ENCODE measurements around the gene LINC01488.

DNA sequence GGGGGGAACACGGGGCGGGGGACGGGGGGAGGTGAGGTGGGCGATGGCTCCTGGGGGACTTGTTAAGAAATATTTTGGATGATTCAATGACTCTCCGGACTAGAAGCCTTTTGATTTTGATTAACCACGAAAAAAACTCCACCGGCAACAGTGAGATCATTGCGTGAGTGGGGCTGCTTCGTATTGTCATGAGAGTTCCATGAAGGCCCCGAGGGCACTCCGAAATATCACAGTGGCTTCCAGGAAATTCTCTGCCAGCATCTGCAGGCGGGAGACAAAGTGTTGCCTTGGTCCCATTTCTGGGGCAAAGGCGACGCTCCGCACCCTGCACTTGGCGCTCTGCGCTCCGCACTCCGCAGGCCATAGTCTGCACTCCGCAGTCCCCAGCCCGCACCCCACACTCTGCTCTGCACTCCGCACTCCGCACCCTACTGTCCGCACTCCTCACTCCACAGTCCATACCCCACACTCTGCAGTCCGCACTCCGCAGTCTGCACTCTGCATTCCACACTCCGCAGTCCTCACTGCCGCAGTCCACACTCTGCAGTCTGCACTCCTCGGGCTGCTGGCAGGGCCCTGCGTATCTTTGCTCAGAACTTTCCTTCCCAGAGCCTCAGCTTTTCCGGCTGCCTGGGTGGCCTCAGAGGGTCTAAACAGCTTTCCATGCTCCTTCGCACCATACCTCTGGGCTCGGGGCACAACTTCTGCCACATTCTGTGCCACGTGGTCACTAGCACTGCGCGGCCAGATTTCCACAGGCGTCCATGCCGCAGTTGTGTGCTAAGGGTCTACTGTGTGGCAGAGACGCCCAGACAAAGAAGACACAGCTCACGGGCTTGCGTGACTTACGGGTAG lies 61.1 kb downstream of the LINC01488 start:
- TF ChIP-seq ZNF114 (tag by site-specific recombination; IDR thresholded peaks at IDR 0.05) (no peak), ZNF660 (tag by site-specific recombination; IDR thresholded peaks at IDR 0.05) (no peak), GLI4 (tag by site-specific recombination; IDR thresholded peaks at IDR 0.05) (no peak), ZNF629 (tag by site-specific recombination; IDR thresholded peaks at IDR 0.05) (no peak), CTCF (tag by site-specific recombination; IDR thresholded peaks at IDR 0.05) (no peak), ZNF24 (tag by site-specific recombination; IDR thresholded peaks at IDR 0.05) (no peak), REPIN1 (tag by site-specific recombination; IDR thresholded peaks at IDR 0.05; ENCODE audit: low read depth) (no peak), TRIM28 (IDR thresholded peaks at IDR 0.05; ENCODE audit: borderline replicate concordance, low read length) (no peak), ZNF311 (tag by site-specific recombination; IDR thresholded peaks at IDR 0.05; ENCODE audit: borderline replicate concordance) (no peak), FEZF1 (tag by site-specific recombination; IDR thresholded peaks at IDR 0.05) (no peak), ZNF214 (tag by site-specific recombination; IDR thresholded peaks at IDR 0.05; ENCODE audit: borderline replicate concordance) (no peak), ZNF747 (tag by site-specific recombination; IDR thresholded peaks at IDR 0.05) (no peak)
- TF ChIP-seq, protein P1, sequence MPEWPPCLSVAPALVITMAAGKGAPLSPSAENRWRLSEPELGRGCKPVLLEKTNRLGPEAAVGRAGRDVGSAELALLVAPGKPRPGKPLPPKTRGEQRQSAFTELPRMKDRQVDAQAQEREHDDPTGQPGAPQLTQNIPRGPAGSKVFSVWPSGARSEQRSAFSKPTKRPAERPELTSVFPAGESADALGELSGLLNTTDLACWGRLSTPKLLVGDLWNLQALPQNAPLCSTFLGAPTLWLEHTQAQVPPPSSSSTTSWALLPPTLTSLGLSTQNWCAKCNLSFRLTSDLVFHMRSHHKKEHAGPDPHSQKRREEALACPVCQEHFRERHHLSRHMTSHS (tag by site-specific recombination; IDR thresholded peaks at IDR 0.05) = no peak
- TF ChIP-seq, protein P2, sequence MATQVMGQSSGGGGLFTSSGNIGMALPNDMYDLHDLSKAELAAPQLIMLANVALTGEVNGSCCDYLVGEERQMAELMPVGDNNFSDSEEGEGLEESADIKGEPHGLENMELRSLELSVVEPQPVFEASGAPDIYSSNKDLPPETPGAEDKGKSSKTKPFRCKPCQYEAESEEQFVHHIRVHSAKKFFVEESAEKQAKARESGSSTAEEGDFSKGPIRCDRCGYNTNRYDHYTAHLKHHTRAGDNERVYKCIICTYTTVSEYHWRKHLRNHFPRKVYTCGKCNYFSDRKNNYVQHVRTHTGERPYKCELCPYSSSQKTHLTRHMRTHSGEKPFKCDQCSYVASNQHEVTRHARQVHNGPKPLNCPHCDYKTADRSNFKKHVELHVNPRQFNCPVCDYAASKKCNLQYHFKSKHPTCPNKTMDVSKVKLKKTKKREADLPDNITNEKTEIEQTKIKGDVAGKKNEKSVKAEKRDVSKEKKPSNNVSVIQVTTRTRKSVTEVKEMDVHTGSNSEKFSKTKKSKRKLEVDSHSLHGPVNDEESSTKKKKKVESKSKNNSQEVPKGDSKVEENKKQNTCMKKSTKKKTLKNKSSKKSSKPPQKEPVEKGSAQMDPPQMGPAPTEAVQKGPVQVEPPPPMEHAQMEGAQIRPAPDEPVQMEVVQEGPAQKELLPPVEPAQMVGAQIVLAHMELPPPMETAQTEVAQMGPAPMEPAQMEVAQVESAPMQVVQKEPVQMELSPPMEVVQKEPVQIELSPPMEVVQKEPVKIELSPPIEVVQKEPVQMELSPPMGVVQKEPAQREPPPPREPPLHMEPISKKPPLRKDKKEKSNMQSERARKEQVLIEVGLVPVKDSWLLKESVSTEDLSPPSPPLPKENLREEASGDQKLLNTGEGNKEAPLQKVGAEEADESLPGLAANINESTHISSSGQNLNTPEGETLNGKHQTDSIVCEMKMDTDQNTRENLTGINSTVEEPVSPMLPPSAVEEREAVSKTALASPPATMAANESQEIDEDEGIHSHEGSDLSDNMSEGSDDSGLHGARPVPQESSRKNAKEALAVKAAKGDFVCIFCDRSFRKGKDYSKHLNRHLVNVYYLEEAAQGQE (tag by site-specific recombination; IDR thresholded peaks at IDR 0.05) = no peak
